Panc1 (cell line): ENCODE measurements around the gene PDE11A. TPM values are rescaled to one million over a fixed set of nuclear protein-coding genes. Genes with fewer than 3 reads are reported as not detected.

Experiments used
- ATAC-seq: fragments of 200-7000 bp; cut with Tn5 transposase; 2 replicates; pipeline ENCODE4 v1.9.1; 2020; ENCODE audit warnings: mild to moderate bottlenecking, moderate library complexity
- BruUV-seq: library from RNA; stranded (reverse); fragments of 400-500 nt; replicated peaks from 2 replicates; lab custom pipeline; 2021; lab: Mats Ljungman, UMichigan
- CTCF ChIA-PET: fragments of 300-600 bp; sonication (Branson Sonifier 250); formaldehyde crosslinking; loops from one replicate; lab custom pipeline; 2022; ENCODE audit warnings: antibody characterized with exemption; lab: Charles Lee
- POLR2A ChIA-PET: fragments of 300-600 bp; sonication (Branson Sonifier 250); formaldehyde crosslinking; loops from one replicate; lab custom pipeline; 2022; ENCODE audit warnings: antibody characterized with exemption; lab: Charles Lee
- DNase-seq: peaks from one replicate; pipeline ENCODE4 v3.0.0-alpha.2; 2010; ENCODE audit warnings: low read depth, low spot score
- H3K27ac ChIP-seq: 2 replicates; pipeline ENCODE4 v1.5.1; 2011; ENCODE audit warnings: mild to moderate bottlenecking, low read length, inconsistent platforms
- H3K27me3 ChIP-seq: fragments of 200-500 bp; sonication (Bioruptor generic); 2 replicates; pipeline ENCODE4 v1.6.0; 2014; ENCODE audit warnings: low read length, inconsistent platforms; ENCODE audit not compliant: control insufficient read depth, insufficient read depth
- H3K36me3 ChIP-seq: fragments of 200-500 bp; sonication (Bioruptor generic); 2 replicates; pipeline ENCODE4 v1.5.1; 2014; ENCODE audit warnings: inconsistent platforms, mild to moderate bottlenecking, low read length, moderate library complexity; ENCODE audit not compliant: control insufficient read depth, insufficient read depth
- H3K4me1 ChIP-seq: 2 replicates; pipeline ENCODE4 v1.5.1; 2011; ENCODE audit warnings: inconsistent platforms, mild to moderate bottlenecking, low read length, moderate library complexity; ENCODE audit not compliant: control insufficient read depth, insufficient read depth
- H3K4me3 ChIP-seq, 2 experiments: 2 replicates each; pipeline ENCODE4 v1.5.1; 2011 to 2012; ENCODE audit warnings: low read depth in 2 of 2, low read length in 2 of 2, mild to moderate bottlenecking in 2 of 2, inconsistent platforms in 1 of 2, moderate library complexity in 1 of 2
- H3K9me3 ChIP-seq: fragments of 200-500 bp; sonication (Bioruptor generic); 2 replicates; pipeline ENCODE4 v1.5.1; 2014; ENCODE audit warnings: low read depth, mild to moderate bottlenecking, inconsistent platforms, low read length, moderate library complexity; ENCODE audit not compliant: control insufficient read depth, insufficient read depth
- POLR2AphosphoS5 ChIP-seq: IDR thresholded peaks from 2 replicates; pipeline ENCODE4 v1.6.1; 2012; ENCODE audit warnings: mild to moderate bottlenecking, low read depth, low read length, moderate library complexity
- SIN3A ChIP-seq: IDR thresholded peaks from 2 replicates; pipeline ENCODE4 v1.6.1; 2012; ENCODE audit warnings: low read depth, mild to moderate bottlenecking, low read length, moderate library complexity, borderline replicate concordance; ENCODE audit not compliant: insufficient read depth
- TCF7L2 ChIP-seq: IDR thresholded peaks from 2 replicates; pipeline ENCODE4 v1.6.1; 2011; ENCODE audit warnings: mild to moderate bottlenecking, low read depth, low read length, inconsistent platforms
- in situ Hi-C: cut with HindIII; loops from 2 replicates; pipeline ENCODE4 v1.10.0; 2016; ENCODE audit warnings: low sequenced_read_pairs, low pct_unique_long_range_greater_than_20kb
- intact Hi-C: fragments of 100-400 bp; cut with micrococcal nuclease; formaldehyde crosslinking; loops from one replicate; pipeline ENCODE4 v1.10.0; 2022; ENCODE audit not compliant: unreplicated experiment
- total RNA-seq: library from RNA; stranded (reverse); gene quantifications from one replicate; pipeline ENCODE4 v1.2.1, GENCODE V29; 2021; ENCODE audit not compliant: unreplicated experiment
- TF ChIP-seq, protein P1 (sequence below): fragments of 450-650 bp; IDR thresholded peaks from 2 replicates; pipeline ENCODE4 v1.5.1; 2017; ENCODE audit warnings: mild to moderate bottlenecking
- TF ChIP-seq, protein P2 (sequence below), 2 experiments: IDR thresholded peaks; 2 replicates each; pipeline ENCODE4 v1.6.1; 2011 to 2012; ENCODE audit warnings: low read depth in 2 of 2, control low read depth in 1 of 2, low read length in 1 of 2, mild to moderate bottlenecking in 1 of 2, moderate library complexity in 1 of 2; ENCODE audit not compliant: insufficient read depth in 1 of 2

PDE11A gene
- total RNA-seq, 1 experiment from 2014 or later: not detected

DNA sequence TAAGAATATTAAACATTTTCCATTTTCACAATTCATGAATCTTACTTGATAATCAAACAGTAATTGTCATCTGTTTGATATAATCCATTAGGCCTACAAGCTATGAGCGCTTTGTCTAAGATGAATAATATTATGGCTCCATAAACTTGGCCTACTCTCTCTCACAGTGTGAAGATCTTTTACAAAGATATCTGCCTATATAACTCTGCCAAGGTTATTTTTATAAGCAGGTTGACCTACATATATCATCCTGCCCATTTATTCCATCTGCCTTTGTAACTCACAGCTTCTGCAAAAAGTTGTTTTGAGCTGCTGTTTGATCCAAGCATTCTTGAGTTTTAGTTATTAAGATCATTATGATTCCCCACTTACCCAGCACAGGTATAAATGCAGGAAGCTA is 158.3 kb downstream of the PDE11A start:
- H3K27me3 ChIP-seq: no peaks in the 10 kb centered on the region
- H3K4me1 ChIP-seq: no peaks in the 10 kb centered on the region
- TF ChIP-seq SIN3A: no peak
- no peak for TF ChIP-seq POLR2AphosphoS5
- TF ChIP-seq TCF7L2: no peak
- TF ChIP-seq, protein P1, sequence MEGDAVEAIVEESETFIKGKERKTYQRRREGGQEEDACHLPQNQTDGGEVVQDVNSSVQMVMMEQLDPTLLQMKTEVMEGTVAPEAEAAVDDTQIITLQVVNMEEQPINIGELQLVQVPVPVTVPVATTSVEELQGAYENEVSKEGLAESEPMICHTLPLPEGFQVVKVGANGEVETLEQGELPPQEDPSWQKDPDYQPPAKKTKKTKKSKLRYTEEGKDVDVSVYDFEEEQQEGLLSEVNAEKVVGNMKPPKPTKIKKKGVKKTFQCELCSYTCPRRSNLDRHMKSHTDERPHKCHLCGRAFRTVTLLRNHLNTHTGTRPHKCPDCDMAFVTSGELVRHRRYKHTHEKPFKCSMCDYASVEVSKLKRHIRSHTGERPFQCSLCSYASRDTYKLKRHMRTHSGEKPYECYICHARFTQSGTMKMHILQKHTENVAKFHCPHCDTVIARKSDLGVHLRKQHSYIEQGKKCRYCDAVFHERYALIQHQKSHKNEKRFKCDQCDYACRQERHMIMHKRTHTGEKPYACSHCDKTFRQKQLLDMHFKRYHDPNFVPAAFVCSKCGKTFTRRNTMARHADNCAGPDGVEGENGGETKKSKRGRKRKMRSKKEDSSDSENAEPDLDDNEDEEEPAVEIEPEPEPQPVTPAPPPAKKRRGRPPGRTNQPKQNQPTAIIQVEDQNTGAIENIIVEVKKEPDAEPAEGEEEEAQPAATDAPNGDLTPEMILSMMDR: no peak
- TF ChIP-seq, protein P2, sequence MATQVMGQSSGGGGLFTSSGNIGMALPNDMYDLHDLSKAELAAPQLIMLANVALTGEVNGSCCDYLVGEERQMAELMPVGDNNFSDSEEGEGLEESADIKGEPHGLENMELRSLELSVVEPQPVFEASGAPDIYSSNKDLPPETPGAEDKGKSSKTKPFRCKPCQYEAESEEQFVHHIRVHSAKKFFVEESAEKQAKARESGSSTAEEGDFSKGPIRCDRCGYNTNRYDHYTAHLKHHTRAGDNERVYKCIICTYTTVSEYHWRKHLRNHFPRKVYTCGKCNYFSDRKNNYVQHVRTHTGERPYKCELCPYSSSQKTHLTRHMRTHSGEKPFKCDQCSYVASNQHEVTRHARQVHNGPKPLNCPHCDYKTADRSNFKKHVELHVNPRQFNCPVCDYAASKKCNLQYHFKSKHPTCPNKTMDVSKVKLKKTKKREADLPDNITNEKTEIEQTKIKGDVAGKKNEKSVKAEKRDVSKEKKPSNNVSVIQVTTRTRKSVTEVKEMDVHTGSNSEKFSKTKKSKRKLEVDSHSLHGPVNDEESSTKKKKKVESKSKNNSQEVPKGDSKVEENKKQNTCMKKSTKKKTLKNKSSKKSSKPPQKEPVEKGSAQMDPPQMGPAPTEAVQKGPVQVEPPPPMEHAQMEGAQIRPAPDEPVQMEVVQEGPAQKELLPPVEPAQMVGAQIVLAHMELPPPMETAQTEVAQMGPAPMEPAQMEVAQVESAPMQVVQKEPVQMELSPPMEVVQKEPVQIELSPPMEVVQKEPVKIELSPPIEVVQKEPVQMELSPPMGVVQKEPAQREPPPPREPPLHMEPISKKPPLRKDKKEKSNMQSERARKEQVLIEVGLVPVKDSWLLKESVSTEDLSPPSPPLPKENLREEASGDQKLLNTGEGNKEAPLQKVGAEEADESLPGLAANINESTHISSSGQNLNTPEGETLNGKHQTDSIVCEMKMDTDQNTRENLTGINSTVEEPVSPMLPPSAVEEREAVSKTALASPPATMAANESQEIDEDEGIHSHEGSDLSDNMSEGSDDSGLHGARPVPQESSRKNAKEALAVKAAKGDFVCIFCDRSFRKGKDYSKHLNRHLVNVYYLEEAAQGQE (IDR thresholded peaks at IDR 0.05; ENCODE audit: insufficient read depth in 1 of 2, low read depth in 2 of 2, low read length in 1 of 2): no peak
- POLR2A ChIA-PET: no interaction called here
- H3K27ac ChIP-seq: no peak overlapping the region
- ATAC-seq (no peak), DNase-seq (no peak)
- no peaks in the 10 kb centered on the region for H3K36me3 ChIP-seq
- CTCF ChIA-PET: interaction anchor here (0.7 kb wide), 1 partner anchor 59 kb away, joined by 4 read pairs; no protein-coding TSS in a partner anchor
- no peak overlapping the region for H3K4me3 ChIP-seq
- no peaks in the 10 kb centered on the region for H3K9me3 ChIP-seq
- intact Hi-C loops (no loop called here), in situ Hi-C loops (no loop called here)
- no TSS peak for BruUV-seq

DNA sequence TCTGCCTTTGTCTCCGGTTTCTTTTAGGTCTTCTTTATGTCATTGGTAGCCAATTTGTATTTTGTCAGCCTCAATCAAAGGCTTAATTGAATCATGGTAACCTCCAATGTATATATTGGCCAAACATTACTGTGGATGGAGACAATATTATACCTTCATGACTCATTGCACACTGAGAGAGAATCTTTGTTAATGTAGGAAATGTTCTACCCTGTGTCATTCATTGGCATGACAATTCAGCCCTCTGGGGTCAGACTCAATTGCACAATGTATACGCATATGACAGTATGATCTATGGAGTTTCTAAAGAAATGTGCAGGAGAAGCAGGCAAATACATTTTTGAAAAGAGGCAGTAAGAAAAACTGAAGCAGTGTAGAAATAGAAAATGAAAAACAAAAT is 162.6 kb downstream of the PDE11A start:
- TF ChIP-seq, protein P2 (IDR thresholded peaks at IDR 0.05; ENCODE audit: insufficient read depth in 1 of 2, low read depth in 2 of 2, low read length in 1 of 2): no peak
- TF ChIP-seq SIN3A (no peak), POLR2AphosphoS5 (no peak), TCF7L2 (no peak)
- TF ChIP-seq, protein P1: no peak
- Histone ChIP-seq H3K4me1 (0 out of 2 replicates have a peak, but pooled peaks cover 4% of the 10 kb centered on the region), H3K36me3 (no peaks in the 10 kb centered on the region), H3K4me3 (no peak overlapping the region), H3K27me3 (no peaks in the 10 kb centered on the region), H3K27ac (no peak overlapping the region), H3K9me3 (no peaks in the 10 kb centered on the region)
- no peak for DNase-seq
- ChIA-PET POLR2A (no interaction called here), CTCF (no interaction called here)
- intact Hi-C loops: no loop called here
- BruUV-seq: no TSS peak
- in situ Hi-C loops: no loop called here
- ATAC-seq: no peak
